HG02759 (cell line): ENCODE results near the gene ACSL6.

Source experiments
- ATAC-seq: cut with Tn5 transposase; IDR thresholded peaks from one replicate; pipeline ENCODE4 v1.9.1; 2021; ENCODE audit warnings: mild to moderate bottlenecking, moderate library complexity; ENCODE audit not compliant: unreplicated experiment

Gene ACSL6

GRCh38 chr5:132011622-132012343 lies at the start of gene ACSL6:
ACSL6 (minus strand) TSS chr5:132011658; CDS start chr5:132011553, 105 bp downstream.
- ATAC-seq: no peak

- ATAC-seq: no peak
Observed at GRCh38 chr5:132060501-132061161, 49.2 kb upstream of the ACSL6 start, which contains the start of gene IL3. IL3 (plus strand) TSS chr5:132060655; CDS start chr5:132060707, 52 bp downstream.

- no peak for ATAC-seq
Observed at GRCh38 chr5:132059696-132060500, 48.4 kb upstream of the ACSL6 start.

- no peak for ATAC-seq
Observed at GRCh38 chr5:132059043-132059695, 47.7 kb upstream of the ACSL6 start.

- ATAC-seq: no peak
Observed at GRCh38 chr5:132058646-132059042, 47.2 kb upstream of the ACSL6 start.

GRCh38 chr5:132057498-132058255 lies 46.2 kb upstream of the ACSL6 start:
- no peak for ATAC-seq

GRCh38 chr5:132056610-132057497 lies 45.4 kb upstream of the ACSL6 start:
- no peak for ATAC-seq

- no peak for ATAC-seq
Observed at GRCh38 chr5:132055808-132056609, 44.6 kb upstream of the ACSL6 start.

GRCh38 chr5:132055441-132055807 lies 44.0 kb upstream of the ACSL6 start:
- no peak for ATAC-seq

GRCh38 chr5:132054697-132055440 lies 43.4 kb upstream of the ACSL6 start:
- ATAC-seq: no peak

GRCh38 chr5:132054031-132054696 lies 42.7 kb upstream of the ACSL6 start:
- no peak for ATAC-seq

GRCh38 chr5:132053483-132053882 lies 42.0 kb upstream of the ACSL6 start:
- no peak for ATAC-seq

GRCh38 chr5:132052520-132052919 lies 41.1 kb upstream of the ACSL6 start:
- no peak for ATAC-seq

- no peak for ATAC-seq
Observed at GRCh38 chr5:132050661-132051552, 39.4 kb upstream of the ACSL6 start.

- no peak for ATAC-seq
Observed at GRCh38 chr5:132050136-132050535, 38.7 kb upstream of the ACSL6 start.

- no peak for ATAC-seq
Observed at GRCh38 chr5:132049559-132049958, 38.1 kb upstream of the ACSL6 start.
